Tibial nerve (tissue), 4 donors: ENCODE results near the gene SLC9A5.

Experiments
- EP300 ChIP-seq, 2 donors: sonication (generic); formaldehyde crosslinking; IDR thresholded peaks; one replicate each; pipeline ENCODE4 v1.6.1; 2017; ENCODE audit warnings: antibody characterized with exemption in 2 of 2, mild to moderate bottlenecking in 1 of 2
- POLR2A ChIP-seq, 2 donors: fragments of 450-650 bp; IDR thresholded peaks; one replicate each; pipeline ENCODE4 v1.6.1; 2017; ENCODE audit warnings: antibody characterized with exemption in 2 of 2, mild to moderate bottlenecking in 2 of 2, moderate library complexity in 2 of 2
- TF ChIP-seq, protein P1 (sequence below), 5 experiments: fragments of 200-600 bp in 3 of 5; fragments of 450-650 bp in 2 of 5; sonication (generic) in 3 of 5; IDR thresholded peaks; one replicate each; pipeline ENCODE4 v1.5.1; 2016 to 2019; ENCODE audit warnings: antibody characterized with exemption in 5 of 5, mild to moderate bottlenecking in 3 of 5, moderate library complexity in 2 of 5

GRCh38 chr16:67234180-67234597, 14.6 kb upstream of the SLC9A5 start:
- no peak for TF ChIP-seq EP300 (IDR thresholded peaks at IDR 0.05)
- TF ChIP-seq, protein P1, sequence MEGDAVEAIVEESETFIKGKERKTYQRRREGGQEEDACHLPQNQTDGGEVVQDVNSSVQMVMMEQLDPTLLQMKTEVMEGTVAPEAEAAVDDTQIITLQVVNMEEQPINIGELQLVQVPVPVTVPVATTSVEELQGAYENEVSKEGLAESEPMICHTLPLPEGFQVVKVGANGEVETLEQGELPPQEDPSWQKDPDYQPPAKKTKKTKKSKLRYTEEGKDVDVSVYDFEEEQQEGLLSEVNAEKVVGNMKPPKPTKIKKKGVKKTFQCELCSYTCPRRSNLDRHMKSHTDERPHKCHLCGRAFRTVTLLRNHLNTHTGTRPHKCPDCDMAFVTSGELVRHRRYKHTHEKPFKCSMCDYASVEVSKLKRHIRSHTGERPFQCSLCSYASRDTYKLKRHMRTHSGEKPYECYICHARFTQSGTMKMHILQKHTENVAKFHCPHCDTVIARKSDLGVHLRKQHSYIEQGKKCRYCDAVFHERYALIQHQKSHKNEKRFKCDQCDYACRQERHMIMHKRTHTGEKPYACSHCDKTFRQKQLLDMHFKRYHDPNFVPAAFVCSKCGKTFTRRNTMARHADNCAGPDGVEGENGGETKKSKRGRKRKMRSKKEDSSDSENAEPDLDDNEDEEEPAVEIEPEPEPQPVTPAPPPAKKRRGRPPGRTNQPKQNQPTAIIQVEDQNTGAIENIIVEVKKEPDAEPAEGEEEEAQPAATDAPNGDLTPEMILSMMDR (IDR thresholded peaks at IDR 0.05), result no peak
- TF ChIP-seq POLR2A (IDR thresholded peaks at IDR 0.05), result no peak
